K562 (cell line): ENCODE data around the gene CHMP3. TPM values are rescaled to one million over a fixed set of nuclear protein-coding genes. Genes with fewer than 3 reads are reported as not detected.
A peak's percentile ranks its signal among the peaks of the same experiment; 100 is the strongest.

Experiments
- ARID1B ChIP-seq: fragments of 450-650 bp; IDR thresholded peaks from 2 replicates; pipeline ENCODE4 v1.6.1; 2016; ENCODE audit warnings: antibody characterized with exemption, mild to moderate bottlenecking, inconsistent platforms
- CBFA2T3 ChIP-seq: fragments of 450-650 bp; IDR thresholded peaks from 2 replicates; pipeline ENCODE4 v1.6.1; 2017
- CBX8 ChIP-seq: fragments of 200-600 bp; sonication (generic); IDR thresholded peaks from 2 replicates; pipeline ENCODE4 v1.6.1; 2012; ENCODE audit warnings: borderline replicate concordance, mixed run types, low read depth, mild to moderate bottlenecking, moderate library complexity, mixed read lengths, low read length, control low read depth, inconsistent platforms; ENCODE audit not compliant: poor library complexity, severe bottlenecking; ENCODE audit errors: extremely low read depth
- DPF2 ChIP-seq: fragments of 450-650 bp; IDR thresholded peaks from 2 replicates; pipeline ENCODE4 v1.6.1; 2016
- ELF4 ChIP-seq: fragments of 450-650 bp; formaldehyde crosslinking; IDR thresholded peaks from 2 replicates; pipeline ENCODE4 v1.4.0; 2022; ENCODE audit warnings: missing genetic modification characterization
- KAT2B ChIP-seq: IDR thresholded peaks from one replicate; pipeline ENCODE4 v1.6.1; 2012; ENCODE audit warnings: low read depth, mild to moderate bottlenecking, control low read depth, inconsistent platforms, low read length, moderate library complexity
- KDM4B ChIP-seq, 2 experiments: fragments of 450-650 bp in 1 of 2; sonication (generic) in 1 of 2; IDR thresholded peaks; 2 replicates each; pipeline ENCODE4 v1.6.1; 2016 to 2017; ENCODE audit warnings: borderline replicate concordance in 2 of 2, antibody characterized with exemption in 1 of 2, low read depth in 1 of 2, mild to moderate bottlenecking in 1 of 2
- KDM5B ChIP-seq: fragments of 200-600 bp; sonication (generic); IDR thresholded peaks from 2 replicates; pipeline ENCODE4 v1.6.1; 2012; ENCODE audit warnings: low read depth, mild to moderate bottlenecking, moderate library complexity, low read length, control low read depth, inconsistent platforms; ENCODE audit not compliant: insufficient replicate concordance
- OTX1 ChIP-seq: fragments of 450-650 bp; formaldehyde crosslinking; IDR thresholded peaks from 2 replicates; pipeline ENCODE4 v1.4.0; 2022; ENCODE audit warnings: mild to moderate bottlenecking
- RFX1 ChIP-seq: fragments of 450-650 bp; IDR thresholded peaks from 2 replicates; pipeline ENCODE4 v1.6.1; 2016; ENCODE audit warnings: mild to moderate bottlenecking, moderate library complexity
- SIN3B ChIP-seq: fragments of 450-650 bp; IDR thresholded peaks from 2 replicates; pipeline ENCODE4 v1.6.1; 2017; ENCODE audit warnings: low read depth, mild to moderate bottlenecking, moderate library complexity
- SRF ChIP-seq, 2 experiments: fragments of 250-450, 450-650 bp in 1 of 2; sonication (Bioruptor Pico) in 1 of 2; sonication (generic) in 1 of 2; formaldehyde crosslinking; IDR thresholded peaks; 2 replicates each; pipeline versions ENCODE4 v1.5.0 to v1.5.1; 2020 to 2022; ENCODE audit warnings: mild to moderate bottlenecking in 1 of 2, missing genetic modification reagents in 1 of 2
- TRIM28 ChIP-seq: fragments of 450-650 bp; IDR thresholded peaks from 2 replicates; pipeline ENCODE4 v1.6.1; 2017
- ZBTB1 ChIP-seq: sonication (generic); formaldehyde crosslinking; IDR thresholded peaks from 2 replicates; pipeline ENCODE4 v1.8.1; 2023; ENCODE audit warnings: missing genetic modification reagents, low read depth, mild to moderate bottlenecking, borderline replicate concordance
- ZFP1 ChIP-seq: fragments of 450-650 bp; formaldehyde crosslinking; IDR thresholded peaks from 2 replicates; pipeline ENCODE4 v1.4.0; 2020; ENCODE audit warnings: mild to moderate bottlenecking, mixed read lengths
- ZNF184 ChIP-seq: sonication (generic); formaldehyde crosslinking; IDR thresholded peaks from 2 replicates; pipeline ENCODE4 v1.5.0; 2020; ENCODE audit warnings: missing genetic modification reagents
- polyA plus RNA-seq, 8 experiments: library from polyadenylated mRNA; depleted of rRNA in 4 of 8; stranded (reverse) in 5 of 8; unstranded in 3 of 8; fragments of >200 nt; fragmentation: Nextera tagmentation in 2 of 8; fragmentation: Illumina TruSeq in 1 of 8; extraction: Ambion mirVana in 2 of 8; extraction: Trizol in 1 of 8; gene quantifications; 2 replicates each; pipeline versions ENCODE4 v1.2.1 to v1.2.3, GENCODE V29; 2011 to 2014; ENCODE audit warnings: inconsistent platforms in 1 of 8, missing spikeins in 1 of 8
- total RNA-seq, 7 experiments: library from RNA; depleted of rRNA in 6 of 7; stranded (reverse); fragments of >200 nt in 6 of 7; fragmentation: Illumina TruSeq in 2 of 7; extraction: Trizol in 2 of 7; gene quantifications; 2 replicates each; pipeline versions ENCODE4 v1.2.1 to v1.2.3, GENCODE V29; 2011 to 2021; ENCODE audit warnings: low replicate concordance in 1 of 7
- TF ChIP-seq, protein P1 (sequence below): fragments of 450-650 bp; IDR thresholded peaks from 2 replicates; pipeline ENCODE4 v1.6.1; 2016; ENCODE audit warnings: mild to moderate bottlenecking
- TF ChIP-seq, protein P2 (sequence below): fragments of 450-650 bp; IDR thresholded peaks from 2 replicates; pipeline ENCODE4 v1.6.1; 2016
- TF ChIP-seq, protein P3 (sequence below): fragments of 250-450 bp; sonication (Bioruptor Pico); IDR thresholded peaks from 2 replicates; pipeline ENCODE4 v1.4.0; 2020

Gene CHMP3
- total and polyA plus RNA-seq, 9 of the 15 experiments (the other 6 are each of a cell fraction or from before 2014, with no cell fraction given) = 20.6 to 52.5 (median 31.7) TPM

DNA sequence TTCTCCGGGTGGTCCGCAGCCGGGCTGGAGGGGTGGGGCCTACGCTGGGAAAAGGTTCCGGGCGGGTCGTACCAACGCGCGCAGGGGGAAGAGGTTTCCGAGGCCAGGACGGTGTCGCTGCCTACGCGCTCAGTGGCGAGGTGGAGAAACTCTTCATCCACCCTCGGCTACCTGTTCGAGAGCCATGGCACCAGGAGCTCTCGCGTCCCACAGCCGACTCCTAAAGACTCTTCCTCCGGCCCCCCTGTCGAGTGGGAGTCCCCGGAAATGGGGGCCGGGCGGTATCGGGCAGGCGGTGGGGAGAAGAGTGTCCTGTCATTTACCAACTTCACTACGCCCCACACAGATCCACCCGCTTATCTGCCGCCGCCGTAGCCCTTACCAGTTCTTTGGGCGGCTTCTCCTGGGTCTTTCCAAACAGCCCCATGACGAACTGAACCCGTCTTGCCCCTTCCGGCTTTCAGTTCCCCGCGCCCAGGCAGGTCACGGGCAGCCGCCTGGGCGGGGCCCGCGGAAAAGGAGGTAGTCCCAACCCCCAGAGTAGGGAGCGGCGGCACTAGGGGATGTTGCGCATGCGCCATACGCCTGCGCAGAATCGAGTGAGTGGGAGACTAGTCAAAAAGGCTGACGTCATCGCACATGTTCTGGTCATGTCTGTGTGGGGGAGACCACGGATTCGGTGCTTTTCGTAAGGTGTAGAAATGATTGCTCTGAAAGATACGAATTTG is at the start of gene CHMP3 (continued):
- no peak for TF ChIP-seq CBX8
- TF ChIP-seq ZBTB1 (CRISPR knock-in tag) = no peak
- TF ChIP-seq, protein P1, sequence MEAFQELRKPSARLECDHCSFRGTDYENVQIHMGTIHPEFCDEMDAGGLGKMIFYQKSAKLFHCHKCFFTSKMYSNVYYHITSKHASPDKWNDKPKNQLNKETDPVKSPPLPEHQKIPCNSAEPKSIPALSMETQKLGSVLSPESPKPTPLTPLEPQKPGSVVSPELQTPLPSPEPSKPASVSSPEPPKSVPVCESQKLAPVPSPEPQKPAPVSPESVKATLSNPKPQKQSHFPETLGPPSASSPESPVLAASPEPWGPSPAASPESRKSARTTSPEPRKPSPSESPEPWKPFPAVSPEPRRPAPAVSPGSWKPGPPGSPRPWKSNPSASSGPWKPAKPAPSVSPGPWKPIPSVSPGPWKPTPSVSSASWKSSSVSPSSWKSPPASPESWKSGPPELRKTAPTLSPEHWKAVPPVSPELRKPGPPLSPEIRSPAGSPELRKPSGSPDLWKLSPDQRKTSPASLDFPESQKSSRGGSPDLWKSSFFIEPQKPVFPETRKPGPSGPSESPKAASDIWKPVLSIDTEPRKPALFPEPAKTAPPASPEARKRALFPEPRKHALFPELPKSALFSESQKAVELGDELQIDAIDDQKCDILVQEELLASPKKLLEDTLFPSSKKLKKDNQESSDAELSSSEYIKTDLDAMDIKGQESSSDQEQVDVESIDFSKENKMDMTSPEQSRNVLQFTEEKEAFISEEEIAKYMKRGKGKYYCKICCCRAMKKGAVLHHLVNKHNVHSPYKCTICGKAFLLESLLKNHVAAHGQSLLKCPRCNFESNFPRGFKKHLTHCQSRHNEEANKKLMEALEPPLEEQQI = 0 out of 2 replicates have a peak, but pooled peaks have one; percentile 40
- peak; percentile 58 for TF ChIP-seq ARID1B
- TF ChIP-seq RFX1 = no peak
- no peak for TF ChIP-seq TRIM28
- TF ChIP-seq DPF2 = peak; percentile 63
- peak; percentile 57 for TF ChIP-seq KDM5B
- TF ChIP-seq, protein P2, sequence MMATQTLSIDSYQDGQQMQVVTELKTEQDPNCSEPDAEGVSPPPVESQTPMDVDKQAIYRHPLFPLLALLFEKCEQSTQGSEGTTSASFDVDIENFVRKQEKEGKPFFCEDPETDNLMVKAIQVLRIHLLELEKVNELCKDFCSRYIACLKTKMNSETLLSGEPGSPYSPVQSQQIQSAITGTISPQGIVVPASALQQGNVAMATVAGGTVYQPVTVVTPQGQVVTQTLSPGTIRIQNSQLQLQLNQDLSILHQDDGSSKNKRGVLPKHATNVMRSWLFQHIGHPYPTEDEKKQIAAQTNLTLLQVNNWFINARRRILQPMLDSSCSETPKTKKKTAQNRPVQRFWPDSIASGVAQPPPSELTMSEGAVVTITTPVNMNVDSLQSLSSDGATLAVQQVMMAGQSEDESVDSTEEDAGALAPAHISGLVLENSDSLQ = peak; percentile 72
- no peak for TF ChIP-seq OTX1 (CRISPR knock-in tag)
- TF ChIP-seq KDM4B (IDR thresholded peaks at IDR 0.05; ENCODE audit: borderline replicate concordance in 2 of 2, low read depth in 1 of 2) = peak in 1 of 2 experiments; percentile 62; a peak in 1 of 4 replicates
- no peak; the same call in 1 of the 2 replicates for TF ChIP-seq ELF4
- TF ChIP-seq, protein P3, sequence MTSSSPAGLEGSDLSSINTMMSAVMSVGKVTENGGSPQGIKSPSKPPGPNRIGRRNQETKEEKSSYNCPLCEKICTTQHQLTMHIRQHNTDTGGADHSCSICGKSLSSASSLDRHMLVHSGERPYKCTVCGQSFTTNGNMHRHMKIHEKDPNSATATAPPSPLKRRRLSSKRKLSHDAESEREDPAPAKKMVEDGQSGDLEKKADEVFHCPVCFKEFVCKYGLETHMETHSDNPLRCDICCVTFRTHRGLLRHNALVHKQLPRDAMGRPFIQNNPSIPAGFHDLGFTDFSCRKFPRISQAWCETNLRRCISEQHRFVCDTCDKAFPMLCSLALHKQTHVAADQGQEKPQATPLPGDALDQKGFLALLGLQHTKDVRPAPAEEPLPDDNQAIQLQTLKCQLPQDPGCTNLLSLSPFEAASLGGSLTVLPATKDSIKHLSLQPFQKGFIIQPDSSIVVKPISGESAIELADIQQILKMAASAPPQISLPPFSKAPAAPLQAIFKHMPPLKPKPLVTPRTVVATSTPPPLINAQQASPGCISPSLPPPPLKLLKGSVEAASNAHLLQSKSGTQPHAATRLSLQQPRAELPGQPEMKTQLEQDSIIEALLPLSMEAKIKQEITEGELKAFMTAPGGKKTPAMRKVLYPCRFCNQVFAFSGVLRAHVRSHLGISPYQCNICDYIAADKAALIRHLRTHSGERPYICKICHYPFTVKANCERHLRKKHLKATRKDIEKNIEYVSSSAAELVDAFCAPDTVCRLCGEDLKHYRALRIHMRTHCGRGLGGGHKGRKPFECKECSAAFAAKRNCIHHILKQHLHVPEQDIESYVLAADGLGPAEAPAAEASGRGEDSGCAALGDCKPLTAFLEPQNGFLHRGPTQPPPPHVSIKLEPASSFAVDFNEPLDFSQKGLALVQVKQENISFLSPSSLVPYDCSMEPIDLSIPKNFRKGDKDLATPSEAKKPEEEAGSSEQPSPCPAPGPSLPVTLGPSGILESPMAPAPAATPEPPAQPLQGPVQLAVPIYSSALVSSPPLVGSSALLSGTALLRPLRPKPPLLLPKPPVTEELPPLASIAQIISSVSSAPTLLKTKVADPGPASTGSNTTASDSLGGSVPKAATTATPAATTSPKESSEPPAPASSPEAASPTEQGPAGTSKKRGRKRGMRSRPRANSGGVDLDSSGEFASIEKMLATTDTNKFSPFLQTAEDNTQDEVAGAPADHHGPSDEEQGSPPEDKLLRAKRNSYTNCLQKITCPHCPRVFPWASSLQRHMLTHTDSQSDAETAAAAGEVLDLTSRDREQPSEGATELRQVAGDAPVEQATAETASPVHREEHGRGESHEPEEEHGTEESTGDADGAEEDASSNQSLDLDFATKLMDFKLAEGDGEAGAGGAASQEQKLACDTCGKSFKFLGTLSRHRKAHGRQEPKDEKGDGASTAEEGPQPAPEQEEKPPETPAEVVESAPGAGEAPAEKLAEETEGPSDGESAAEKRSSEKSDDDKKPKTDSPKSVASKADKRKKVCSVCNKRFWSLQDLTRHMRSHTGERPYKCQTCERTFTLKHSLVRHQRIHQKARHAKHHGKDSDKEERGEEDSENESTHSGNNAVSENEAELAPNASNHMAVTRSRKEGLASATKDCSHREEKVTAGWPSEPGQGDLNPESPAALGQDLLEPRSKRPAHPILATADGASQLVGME (CRISPR knock-in tag) = peak; percentile 83; the same call in 1 of the 2 replicates
- TF ChIP-seq KAT2B = no peak
- TF ChIP-seq SRF (CRISPR knock-in tag; IDR thresholded peaks at IDR 0.05) = peak in 1 of 2 experiments; percentile 57; a peak in 1 of 4 replicates
- no peak for TF ChIP-seq ZNF184 (CRISPR knock-in tag)
- TF ChIP-seq SIN3B = 0 out of 2 replicates have a peak, but pooled peaks have one; percentile 30
- TF ChIP-seq ZFP1 (CRISPR knock-in tag) = no peak
- no peak for TF ChIP-seq CBFA2T3
